ENCODE measurements around the gene COL1A1.

- no peak for TF ChIP-seq CTCF (IDR thresholded peaks at IDR 0.05)
- TF ChIP-seq POLR2A (IDR thresholded peaks at IDR 0.05): no peak
Measured at GRCh38 chr17:50213026-50214022, 11.9 kb upstream of the COL1A1 start.

Data from body of pancreas (tissue), 4 donors.